NCI-H446 treated with DMSO at 0.1 percent for 48 hours (cell line): Measurements from ENCODE around the gene KNDC1.
"Not testable (repeated sequence)": the region's sequence is repeated elsewhere in the genome, so short reads cannot be mapped to it uniquely, and the experiment has no call there.

Experiments
- DNase-seq: peaks from one replicate; lab custom pipeline; 2025; lab: John Stamatoyannopoulos, UW

The KNDC1 gene

GRCh38 chr10:133126431-133127290, 33.4 kb upstream of the KNDC1 start:
- DNase-seq = no peak

DNA sequence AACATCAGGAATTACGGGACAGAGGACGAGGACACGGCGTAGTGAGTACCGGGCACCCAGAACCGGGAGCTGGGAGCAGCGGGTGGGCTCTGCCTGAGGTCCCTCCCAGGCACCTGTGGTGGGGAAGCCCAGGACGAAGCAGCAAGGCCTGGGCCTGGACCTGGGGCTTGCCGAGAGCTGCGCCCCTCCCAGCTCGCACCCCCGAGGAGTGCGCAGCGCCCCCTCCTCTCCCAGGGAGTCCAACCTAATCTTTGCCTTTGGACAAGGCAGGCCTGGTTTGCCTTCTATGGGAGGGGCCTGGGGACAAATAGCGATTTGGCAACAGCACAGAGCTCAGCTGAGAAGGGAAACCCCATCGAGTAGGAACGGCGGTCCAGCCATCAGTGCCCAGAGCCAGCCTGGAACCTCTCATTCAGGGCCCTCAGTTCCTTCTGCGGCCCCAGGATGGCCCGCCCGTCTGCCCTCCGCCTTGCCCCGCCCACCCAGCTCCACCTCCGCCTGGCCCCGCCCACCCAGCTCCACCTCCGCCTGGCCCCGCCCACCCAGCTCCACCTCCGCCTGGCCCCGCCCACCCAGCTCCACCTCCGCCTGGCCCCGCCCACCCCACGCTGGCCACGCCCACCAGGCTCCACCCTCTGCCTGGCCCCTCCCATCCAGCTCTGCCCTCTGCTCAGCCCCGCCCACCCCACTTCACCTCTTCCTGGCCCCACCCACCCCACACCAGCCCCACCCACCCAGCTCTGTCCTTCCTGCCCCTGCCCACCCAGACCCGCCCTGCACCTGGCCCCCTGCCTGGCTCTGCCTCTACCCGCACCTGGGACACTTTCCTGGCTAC, 32.5 kb upstream of the KNDC1 start:
- DNase-seq = no peak

GRCh38 chr10:133128126-133129070, 31.6 kb upstream of the KNDC1 start:
- DNase-seq = no peak

DNA sequence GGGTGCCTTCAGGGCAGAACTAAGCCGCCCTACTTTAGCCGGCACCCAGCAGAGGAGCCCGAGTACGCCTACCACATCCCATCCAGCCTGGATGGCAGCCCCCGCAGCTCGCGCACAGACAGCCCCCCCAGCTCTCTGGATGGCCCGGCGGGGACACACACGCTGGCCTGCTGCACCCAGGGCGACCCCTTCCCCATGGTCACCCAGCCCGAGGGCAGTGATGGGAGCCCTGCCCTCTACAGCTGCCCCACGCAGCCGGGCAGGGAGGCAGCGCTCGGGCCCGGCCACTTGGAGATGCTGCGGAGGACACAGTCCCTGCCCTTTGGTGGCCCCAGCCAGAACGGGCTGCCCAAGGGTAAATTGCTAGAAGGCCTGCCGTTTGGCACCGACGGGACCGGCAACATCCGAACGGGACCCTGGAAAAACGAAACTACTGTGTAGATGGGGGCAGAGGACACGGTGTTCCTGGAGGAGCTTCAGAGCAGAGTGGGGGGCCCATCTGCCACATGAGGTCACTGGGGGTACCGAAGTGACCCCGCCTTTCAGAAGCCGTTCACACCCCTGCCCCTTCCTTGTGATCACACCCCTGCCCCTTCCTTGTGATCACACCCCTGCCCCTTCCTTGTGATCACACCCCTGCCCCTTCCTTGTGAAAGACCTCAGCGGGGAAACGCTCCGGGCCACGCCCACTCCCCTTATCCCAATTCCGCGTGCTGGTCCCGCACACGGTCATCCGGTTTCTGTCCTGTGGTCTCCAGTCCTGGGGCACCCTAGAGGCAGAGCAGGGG, 30.8 kb upstream of the KNDC1 start:
- DNase-seq = no peak

- no peak for DNase-seq
Measured at GRCh38 chr10:133129859-133130495, 30.0 kb upstream of the KNDC1 start.

DNA sequence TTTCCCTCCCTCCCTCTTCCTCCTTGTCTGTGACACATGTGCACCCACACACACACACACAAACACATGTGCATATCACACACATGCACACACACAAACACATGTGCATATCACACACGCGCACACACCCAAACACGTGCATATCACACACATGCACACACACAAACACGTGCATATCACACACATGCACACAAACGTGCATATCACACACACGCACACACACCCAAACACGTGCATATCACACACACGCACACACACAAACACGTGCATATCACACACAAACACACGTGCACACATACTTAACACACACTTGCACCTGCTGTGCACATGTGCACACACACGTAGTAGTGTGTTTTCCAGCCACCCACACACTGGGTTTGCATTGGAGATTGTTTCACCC, 29.4 kb upstream of the KNDC1 start:
- DNase-seq = no peak

DNA sequence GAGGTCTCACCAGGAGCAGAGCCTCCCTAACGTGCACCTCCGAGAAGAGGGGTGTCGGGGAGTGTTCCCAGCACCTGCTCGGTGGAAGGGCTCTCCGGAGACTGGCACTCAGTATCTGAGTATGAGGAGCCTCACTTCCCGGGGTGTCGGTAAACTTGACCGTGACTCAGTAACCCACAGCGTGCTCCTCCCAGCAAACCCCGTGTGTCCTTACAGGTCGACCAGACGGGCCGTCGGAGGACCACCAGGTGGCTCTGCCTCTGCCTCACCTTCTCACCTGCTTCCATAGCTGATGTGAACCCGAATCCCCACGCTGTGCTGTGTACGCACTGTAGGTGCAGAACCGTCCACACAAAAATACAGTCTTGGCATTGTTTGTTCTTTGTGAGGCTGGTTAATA, 29.0 kb upstream of the KNDC1 start:
- DNase-seq = no peak

GRCh38 chr10:133131734-133132472, 28.1 kb upstream of the KNDC1 start:
- no peak for DNase-seq

GRCh38 chr10:133132473-133133291, 27.3 kb upstream of the KNDC1 start:
- no peak for DNase-seq

- no peak for DNase-seq
Measured at GRCh38 chr10:133133471-133134231, 26.4 kb upstream of the KNDC1 start.

DNA sequence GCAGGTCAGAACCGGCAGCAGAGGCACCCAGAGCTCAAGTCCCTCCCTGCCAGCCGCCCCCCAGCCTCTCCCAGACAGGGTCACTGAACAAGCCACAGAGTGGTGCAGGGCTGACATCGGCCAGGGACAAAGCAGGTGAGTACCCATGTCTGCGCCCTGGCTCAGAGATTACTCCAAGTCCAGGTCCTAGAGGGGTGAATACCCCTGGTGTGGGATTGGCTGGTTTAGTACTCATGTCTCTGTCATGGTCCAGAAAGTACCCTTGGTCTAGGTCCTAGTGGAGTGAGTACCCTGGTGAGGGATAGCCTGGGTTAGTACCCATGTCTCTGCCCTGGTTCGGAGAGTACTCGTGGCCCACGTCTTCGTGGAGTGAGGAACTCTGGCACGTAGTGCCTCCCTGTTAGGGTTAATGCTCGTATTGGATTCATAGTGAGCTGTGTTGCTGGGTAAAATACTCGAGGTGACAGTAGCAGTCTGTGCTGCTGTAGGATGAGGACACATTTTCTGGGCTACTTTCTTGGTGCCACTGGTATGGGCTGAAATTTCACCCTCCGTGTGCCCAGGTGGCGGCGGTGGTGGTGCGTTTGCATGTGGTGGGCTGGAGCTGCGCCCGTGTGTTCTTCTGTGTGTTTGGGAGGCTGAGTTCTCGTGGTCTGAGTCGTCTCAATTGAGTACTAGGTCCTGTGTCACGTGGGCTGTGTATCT, 25.5 kb upstream of the KNDC1 start:
- DNase-seq = no peak

DNA sequence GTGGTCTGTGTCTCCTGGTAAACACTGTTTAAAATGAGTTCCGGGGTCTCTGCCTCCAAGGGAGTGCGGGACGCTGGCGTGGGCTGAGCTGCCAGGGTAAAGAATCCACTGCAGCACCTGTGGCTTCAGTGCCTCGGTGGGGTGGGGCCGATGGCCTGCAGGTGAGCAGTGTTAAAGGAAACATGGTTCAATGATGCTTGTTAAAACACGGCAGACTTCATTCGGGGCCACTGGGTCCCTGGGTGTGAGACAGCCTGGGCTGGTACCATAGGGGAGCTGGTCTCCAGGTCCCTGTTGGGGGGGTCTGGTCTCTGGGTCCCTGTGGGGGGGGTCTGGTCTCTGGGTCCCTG, 24.9 kb upstream of the KNDC1 start:
- DNase-seq = no peak

DNA sequence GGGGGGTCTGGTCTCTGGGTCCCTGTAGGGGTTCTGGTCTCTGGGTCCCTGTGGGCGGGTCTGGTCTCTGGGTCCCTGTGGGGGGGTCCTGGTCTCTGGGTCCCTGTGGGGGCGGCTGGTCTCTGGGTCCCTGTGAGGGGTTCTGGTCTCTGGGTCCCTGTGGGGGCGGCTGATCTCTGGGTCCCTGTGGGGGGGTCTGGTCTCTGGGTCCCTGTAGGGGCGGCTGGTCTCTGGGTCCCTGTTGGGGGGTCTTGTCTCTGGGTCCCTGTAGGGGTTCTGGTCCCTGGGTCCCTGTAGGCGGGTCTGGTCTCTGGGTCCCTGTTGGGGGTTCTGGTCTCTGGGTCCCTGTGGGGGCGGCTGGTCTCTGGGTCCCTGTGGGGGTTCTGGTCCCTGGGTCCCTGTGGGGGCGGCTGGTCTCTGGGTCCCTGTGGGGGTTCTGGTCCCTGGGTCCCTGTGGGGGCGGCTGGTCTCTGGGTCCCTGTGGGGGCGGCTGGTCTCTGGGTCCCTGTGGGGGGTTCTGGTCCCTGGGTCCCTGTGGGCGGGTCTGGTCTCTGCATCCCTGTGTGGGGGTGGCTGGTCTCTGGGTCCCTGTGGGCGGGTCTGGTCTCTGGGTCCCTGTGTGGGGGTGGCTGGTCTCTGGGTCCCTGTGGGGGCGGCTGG, 22.4 kb upstream of the KNDC1 start:
- not testable (repeated sequence) for DNase-seq

DNA sequence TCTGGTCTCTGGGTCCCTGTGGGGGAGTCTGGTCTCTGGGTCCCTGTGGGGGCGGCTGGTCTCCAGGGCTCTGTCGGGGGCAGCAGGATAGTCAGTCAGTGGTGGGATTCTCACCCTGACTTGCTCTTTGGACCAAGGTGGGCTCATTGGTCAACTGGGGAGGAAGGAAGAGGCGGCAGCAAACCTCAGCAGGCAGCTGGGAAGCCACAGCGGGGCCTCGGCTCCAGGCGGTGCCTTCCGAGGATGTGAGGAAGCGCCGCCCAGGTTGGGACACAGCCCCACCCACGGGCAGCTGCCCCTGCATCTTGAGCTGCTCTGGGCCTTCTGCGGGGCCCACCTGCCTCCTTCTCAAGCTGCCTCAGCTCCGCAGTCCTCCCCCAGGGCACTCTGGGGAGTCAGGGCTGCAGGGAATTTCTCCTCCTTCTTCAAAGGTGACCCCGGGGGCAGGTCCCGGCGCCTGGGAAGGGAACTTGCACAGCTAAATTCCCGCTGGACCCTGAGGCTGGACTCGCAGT, 20.4 kb upstream of the KNDC1 start:
- no peak for DNase-seq

- DNase-seq = no peak
Measured at GRCh38 chr10:133140417-133141143, 19.4 kb upstream of the KNDC1 start.
